ENCODE results near the gene EHD2.
A peak's percentile ranks its signal among the peaks of the same experiment; 100 is the strongest.

DNA sequence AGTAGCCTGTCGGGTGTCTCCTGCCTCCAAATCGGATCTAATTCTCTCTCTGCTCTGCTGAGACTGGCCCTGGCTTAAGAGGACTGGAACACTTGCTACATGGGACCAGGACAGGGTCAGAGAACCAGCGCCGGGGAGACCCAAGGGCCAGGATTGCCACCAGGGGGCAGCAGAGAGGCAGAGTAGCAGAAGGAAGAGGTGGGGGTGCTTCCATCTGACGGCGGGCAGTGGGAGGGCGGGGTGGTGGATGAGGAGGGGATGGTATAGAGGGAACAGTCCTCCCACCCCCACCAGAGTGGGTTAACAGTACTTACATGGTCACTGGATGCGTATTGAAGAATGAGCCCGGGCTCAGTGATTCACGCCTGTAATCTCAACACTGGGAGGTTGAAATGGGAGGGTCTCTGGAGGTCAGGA is 77.2 kb downstream of the EHD2 start:
- TF ChIP-seq, protein P1, sequence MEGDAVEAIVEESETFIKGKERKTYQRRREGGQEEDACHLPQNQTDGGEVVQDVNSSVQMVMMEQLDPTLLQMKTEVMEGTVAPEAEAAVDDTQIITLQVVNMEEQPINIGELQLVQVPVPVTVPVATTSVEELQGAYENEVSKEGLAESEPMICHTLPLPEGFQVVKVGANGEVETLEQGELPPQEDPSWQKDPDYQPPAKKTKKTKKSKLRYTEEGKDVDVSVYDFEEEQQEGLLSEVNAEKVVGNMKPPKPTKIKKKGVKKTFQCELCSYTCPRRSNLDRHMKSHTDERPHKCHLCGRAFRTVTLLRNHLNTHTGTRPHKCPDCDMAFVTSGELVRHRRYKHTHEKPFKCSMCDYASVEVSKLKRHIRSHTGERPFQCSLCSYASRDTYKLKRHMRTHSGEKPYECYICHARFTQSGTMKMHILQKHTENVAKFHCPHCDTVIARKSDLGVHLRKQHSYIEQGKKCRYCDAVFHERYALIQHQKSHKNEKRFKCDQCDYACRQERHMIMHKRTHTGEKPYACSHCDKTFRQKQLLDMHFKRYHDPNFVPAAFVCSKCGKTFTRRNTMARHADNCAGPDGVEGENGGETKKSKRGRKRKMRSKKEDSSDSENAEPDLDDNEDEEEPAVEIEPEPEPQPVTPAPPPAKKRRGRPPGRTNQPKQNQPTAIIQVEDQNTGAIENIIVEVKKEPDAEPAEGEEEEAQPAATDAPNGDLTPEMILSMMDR (IDR thresholded peaks at IDR 0.05; ENCODE audit: low read length): peak; percentile 82
- no peak for TF ChIP-seq EZH2 (optimal IDR thresholded peaks at IDR 0.05; ENCODE audit: low read depth, low read length)

Data from MM.1S (cell line).